ENCODE data around the gene POLD4.
"Not testable (repeated sequence)": the region's sequence is repeated elsewhere in the genome, so short reads cannot be mapped to it uniquely, and the experiment has no call there.

The POLD4 gene

DNA sequence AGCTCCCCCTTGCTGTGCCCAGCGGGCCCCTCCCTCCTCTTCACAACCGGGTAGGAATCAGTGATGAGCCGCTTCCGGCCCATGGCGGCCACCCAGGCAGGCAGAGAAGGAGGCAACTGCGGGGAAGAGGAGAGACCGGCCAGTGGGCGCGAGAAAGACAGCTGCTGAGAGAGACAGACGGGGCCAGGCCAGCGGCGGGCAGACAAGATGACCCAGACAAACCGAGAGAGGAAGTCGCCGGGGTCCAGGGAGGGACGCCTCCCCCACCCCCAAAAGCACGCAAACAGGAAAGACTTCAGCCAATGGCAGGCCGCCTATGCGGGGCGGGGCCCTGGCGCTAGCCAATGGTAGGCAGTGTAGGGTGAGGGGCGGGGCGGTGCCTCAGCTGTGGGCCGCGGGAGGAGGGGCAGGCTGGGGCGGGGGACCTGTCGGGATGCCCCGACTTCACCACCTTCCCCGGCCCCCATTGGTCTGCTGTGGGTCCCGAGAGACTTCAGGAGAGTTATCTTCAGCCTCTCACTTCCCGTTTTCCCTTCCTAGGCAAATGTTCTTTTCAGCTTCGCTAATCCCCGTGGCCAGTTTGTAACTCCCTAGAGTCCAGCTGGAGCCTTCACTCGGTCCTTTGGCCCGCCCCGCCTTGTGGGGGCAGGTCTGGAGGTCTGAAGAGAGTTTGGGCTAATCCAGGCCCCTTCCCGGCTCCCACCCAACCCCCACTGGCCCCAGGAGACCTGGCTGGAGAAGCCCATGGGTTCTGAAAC, at the start of gene POLD4:
Gene POLD4 (minus strand): TSS at position 230 of the 758 bp plus-strand sequence. CDS start 147 bp downstream, at position 83.
- DNase-seq: peak; percentile 99

DNA sequence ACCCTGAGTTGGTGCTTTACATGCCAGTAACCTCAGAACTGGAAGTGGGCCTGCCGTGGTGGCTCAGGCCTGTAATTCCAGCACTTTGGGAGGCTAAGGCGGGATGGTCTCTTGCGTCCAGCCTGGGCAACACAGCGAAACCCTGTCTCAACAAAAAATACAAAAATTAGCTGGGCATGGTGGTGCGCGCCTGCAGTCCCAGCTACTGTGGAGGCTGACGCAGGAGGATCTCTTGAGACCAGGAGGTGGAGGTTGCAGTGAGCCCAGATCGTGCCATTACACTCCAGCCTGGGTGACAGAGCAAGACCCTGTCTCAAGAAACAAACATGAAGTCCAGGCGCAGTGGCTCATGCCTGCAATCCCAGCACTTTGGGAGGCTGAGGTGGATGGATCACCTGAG, 49.7 kb upstream of the POLD4 start:
- not testable (repeated sequence) for DNase-seq

DNA sequence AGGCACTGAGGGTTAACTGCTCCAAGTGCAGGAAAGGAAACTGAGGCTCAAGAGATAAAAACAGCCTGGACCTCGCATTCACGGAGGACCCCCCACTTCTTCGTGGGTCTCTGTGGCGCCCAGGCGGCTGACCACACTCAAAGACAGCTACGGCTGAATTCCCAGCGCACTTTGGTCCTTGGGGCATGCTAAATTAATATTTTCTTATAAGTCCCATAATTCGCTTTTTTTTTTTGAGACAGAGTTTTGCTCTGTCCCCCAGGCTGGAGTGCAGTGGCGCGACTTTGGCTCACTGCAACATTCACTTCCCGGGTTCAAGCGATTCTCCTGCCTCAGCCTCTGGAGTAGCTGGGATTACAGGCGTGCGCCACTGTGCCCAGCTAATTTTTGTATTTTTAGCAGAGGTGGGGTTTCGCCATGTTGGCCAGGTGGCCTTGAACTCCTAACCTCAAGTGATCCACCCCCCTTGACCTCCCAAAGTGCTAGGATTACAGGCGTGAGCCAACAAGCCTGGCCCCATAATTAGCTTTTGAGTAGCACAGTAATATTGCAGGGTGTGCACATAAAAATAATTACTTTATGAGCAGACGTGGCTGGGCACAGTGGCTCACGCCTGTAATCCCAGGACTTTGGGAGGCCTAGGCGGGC, 49.0 kb upstream of the POLD4 start:
- not testable (repeated sequence) for DNase-seq

DNA sequence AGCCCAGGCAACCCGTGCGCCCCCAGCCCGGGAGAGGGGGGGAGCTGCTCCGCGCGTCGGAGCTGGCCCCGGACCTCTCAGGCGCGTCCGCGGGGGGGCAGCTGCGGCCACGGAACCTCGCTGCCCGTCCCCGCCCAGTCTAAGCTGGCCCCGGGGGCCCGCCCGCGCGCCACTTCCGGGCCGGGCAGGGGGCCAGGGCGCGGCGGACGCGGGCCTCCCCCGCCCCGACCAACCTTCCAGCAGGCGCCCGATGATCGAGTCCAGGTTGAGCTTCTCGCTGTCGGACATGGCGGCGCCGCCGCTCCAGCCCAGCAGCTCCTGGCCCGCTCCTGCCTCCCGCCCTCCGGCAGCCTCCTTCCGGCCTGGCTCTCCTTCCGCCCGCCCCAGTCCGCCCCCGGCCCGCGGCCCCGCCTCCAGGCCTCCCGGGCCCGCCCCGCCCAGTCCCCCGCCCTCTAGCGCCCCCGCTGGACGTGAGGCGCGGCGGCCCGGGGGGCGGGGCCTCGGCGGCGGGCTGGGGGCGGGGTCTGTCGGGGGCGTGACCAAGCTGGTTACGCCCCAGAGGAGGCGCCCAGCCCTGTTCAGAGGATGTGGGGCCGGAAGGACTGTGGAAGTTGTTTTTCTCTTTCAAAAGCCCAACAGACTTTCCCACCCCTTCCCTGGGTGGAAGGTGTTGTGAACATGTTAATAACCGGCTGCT, 48.3 kb upstream of the POLD4 start, which contains the start of gene PPP1CA:
Gene PPP1CA (minus strand): TSS at position 364 of the 697 bp plus-strand sequence. CDS start 76 bp downstream, at position 288.
- peak; percentile 96 for DNase-seq

DNA sequence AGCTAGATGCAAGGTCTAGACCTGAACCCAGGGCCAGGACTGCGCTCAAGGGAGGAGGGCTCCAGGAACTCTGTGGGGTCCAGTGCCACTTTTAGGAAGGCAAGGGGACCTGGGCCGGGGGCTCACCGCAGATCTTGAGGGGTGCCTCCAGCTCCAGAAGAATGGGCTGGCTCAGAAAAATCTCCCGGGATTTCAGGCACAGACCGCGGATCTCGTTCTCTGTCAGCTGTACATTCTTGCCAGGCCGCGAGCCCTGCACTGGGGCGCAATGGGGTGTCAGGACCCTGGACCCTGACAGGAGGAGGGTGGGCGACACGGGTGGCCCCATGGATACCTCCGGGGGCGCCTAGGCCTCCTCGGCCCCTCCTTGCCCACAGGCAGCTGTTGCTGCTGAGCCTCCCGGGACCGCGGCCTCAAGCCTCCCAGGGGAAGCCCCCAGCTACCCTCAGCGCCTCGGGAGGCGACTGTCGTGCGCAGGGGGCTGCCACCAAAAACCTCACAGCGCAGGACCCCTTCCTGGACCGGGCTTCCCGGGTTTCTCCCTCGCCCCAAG, 47.7 kb upstream of the POLD4 start:
- DNase-seq: no peak

DNA sequence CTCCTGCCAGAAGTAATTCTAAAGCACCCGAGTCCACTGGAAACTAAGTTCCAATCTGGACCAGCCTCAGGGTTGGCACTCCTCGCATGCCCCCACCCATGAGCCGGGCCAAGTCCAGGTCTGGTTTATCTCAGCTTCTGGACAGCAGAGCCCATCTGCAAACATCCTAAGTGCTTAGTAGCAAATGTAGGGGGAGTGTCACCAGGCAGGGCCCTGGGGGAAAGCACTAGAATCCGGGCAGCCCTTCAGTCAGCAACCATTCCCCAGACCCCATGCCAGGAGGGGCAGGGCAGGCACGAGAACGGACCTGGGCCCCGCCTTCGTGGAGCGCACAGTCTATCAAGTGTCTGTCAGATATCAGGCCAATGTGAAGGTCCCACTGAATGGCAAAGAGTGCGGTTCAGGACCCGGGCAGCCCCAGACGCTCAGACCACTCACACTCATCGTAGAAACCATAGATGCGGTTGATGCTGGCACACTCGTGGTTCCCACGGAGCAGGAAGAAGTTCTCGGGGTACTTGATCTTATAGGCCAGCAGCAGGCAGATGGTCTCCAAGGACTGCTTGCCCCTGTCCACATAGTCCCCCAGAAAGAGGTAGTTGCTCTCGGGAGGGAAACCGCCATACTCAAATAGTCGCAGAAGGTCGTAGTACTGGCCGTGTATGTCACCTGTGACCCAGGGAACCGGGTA, 47.0 kb upstream of the POLD4 start:
- DNase-seq: no peak

DNA sequence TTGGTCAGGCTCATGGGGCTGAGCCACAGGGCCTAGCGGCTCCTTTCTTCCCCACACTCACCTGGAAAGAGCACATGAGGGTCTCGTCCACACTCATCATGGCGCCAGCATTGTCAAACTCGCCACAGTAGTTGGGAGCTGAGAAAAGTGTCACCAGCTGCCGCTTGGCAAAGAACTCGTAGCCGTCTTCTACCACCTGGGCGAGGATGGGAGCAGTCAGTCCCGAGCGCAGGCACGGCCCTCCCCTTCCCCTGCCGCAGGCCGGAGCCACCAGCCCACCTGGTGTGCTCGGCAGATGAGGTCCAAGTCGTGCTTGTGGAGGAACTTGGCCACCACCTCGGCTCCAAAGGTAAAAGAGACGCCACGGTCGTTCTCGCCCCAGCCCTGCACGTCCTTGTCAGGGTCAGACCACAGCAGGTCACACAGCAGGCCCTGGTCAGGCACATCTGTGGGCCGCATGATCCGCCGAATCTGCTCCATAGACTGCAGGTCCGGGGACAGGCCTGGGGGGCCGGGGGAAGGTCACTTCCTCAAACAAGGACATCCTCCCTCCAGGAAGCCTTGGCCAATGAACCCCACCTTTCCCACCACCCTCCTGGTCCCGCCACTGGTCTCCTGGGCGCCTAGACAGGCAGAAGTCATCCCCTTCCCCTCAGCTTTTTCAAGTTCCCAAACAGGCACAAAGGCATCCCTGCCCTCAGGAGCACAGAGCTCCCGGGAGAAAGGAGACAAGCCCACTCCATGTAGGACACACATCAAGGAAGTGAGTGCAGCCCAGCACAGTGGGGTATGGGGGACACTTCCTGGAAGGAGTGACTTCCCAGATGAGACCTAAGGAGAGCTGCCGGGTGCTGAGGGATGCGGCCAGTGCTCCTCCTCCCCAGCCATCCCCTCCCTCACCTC, 45.6 kb upstream of the POLD4 start:
- no peak for DNase-seq

DNA sequence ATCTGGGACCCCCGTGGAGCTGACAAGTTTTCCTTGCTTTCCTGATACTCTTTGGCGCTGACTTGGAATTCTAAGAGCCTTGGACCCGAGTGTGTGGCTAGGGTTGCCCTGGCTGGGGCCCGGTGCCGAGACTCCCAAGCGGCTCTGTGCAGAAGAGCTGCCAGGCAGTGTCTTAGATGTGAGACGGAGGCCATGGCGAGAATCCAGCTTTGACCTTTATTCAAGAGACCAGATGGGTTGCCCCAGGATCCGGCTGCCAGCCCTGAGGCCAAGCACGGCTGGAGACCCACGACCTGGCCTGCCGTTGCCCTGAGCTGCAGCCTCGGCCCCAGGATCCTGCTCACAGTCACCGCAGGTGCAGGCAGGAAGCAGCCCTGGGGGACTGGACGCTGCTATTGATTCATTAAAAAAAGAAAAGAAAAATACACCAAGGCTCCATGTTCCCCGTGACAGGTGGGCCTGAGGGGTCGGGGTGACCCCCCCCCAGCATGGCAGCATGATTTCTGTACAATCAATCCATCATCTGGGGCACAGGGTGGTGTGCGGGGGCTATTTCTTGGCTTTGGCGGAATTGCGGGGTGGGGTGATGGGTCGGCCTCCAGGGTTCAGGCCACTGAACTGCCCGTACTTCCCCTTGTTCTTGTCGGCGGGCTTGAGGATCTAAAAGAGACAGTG, 44.8 kb upstream of the POLD4 start:
- no peak for DNase-seq

DNA sequence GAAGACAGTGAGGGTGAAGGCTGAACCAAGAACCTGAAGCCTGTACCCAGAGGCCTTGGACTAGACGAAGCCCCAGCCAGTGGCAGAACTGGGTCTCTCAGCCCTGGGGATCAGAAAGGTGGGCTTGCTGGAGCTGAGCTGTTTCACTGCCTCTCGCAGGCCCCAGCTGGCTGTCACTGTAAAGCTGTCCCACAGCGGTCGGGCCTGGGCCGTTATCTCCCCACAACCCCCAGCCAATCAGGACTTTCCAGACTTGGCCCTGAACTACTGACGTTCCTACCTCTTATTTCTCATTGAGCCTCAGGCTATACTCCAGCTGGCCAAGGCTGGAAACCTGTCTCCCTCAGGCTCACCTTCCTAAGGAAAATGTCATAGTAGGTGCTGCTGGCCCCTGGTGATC, 44.2 kb upstream of the POLD4 start:
- no peak for DNase-seq

DNA sequence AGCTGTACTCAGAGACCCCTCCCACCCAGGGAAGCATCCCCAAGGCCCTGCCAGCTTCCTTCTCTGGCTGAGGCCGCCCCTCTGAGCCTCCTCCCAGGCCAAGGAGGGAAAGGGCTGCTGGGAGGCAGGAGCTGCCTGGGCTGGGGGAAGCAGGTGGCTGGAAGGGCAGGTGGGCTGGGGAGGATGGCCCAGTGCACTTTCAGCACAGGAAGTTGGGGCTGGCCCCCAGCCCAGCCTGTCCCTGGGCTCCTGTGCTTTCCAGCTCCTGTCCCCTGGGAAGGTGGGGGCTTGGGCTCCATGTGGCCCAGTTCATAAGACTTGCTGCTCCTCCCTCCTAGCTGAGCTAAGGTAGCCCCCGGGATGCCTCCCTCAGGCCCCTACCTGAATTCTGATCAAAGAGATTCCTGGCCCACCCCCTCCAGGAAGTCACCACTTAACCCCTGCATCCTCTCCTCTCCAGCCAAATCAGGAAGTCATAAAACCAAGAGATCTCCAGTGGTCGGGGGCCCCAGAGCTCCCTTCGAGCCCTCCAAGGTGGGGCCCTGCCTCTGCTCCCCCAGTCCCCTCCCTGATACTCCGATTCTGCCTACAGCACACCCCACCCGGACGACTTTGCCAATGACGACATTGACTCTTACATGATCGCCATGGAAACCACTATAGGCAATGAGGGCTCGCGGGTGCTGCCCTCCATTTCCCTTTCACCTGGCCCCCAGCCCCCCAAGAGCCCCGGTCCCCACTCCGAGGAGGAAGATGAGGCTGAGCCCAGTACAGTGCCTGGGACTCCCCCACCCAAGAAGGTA, 43.4 kb upstream of the POLD4 start:
- DNase-seq: no peak

DNA sequence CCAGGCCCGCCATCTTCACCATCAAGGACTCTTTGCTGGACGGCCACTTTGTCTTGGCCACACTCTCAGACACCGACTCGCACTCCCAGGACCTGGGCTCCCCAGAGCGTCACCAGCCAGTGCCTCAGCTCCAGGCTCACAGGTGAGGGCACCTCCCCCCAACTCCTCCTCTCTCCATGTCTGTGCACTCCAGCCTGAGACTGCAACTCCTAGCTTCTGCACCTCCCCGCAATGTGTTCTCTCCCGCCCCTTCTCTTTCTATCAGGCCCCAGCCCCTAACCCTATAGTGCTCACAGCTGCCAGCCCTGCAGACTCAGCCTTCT, 42.9 kb upstream of the POLD4 start:
- no peak for DNase-seq

DNA sequence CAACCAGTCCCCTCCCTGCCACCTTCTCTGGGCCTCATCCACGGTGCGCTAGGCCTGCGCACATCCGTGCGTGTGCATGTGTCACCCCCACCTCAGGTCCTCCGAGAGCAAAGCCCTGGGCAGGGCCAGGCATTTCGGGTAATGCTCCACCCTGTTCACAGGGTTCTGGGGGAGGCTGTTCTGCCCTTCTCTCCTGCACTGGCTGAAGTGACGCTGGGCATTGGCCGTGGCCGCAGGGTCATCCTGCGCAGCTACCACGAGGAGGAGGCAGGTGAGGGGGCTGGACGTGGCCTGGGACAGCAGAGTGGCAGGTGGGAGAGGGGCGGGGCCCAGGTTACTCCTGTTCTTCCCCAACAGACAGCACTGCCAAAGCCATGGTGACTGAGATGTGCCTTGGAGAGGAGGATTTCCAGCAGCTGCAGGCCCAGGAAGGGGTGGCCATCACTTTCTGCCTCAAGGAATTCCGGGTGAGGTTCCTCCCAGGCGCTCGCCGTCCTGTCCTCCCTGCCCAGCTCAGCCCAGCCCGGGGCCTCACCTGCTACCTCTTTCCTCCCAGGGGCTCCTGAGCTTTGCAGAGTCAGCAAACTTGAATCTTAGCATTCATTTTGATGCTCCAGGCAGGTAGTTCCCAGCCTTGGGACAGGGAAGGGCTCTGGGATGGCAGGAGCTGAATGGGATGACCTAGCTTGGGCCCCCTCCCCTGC, 42.4 kb upstream of the POLD4 start:
- DNase-seq: no peak

DNA sequence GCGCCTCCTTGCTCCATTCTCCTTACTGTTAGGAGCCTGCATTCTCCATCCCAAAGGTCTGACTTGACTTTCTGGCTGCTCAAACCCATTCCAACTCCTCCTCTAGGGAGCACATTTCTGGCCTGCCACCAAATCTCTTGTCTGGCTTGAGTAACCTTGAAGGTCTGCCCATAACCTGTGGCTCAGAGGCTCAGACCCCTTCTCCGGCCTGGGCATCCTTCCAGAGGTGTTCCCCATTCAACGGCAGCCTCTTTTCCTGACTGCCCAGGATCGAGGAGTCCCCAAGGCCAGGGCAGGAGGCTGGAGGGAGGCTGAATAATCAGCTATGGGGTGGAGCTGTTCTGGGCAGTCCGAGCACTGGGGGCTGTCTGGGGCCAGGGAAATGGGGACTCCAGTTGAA, 40.6 kb upstream of the POLD4 start:
- no peak for DNase-seq

DNA sequence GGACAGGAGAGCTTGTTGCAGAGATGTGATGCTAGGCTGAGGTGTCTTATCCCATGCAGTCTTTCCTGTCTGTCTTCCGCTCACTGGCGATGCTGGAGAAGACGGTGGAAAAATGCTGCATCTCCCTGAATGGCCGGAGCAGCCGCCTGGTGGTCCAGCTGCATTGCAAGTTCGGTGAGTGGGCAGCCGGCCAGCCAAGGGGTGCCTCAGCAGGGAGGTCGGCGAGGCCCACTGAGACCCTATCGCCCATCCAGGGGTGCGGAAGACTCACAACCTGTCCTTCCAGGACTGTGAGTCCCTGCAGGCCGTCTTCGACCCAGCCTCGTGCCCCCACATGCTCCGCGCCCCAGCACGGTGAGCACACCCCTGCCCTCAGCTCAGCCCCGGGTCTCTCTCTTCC, 40.1 kb upstream of the POLD4 start:
- no peak for DNase-seq

DNA sequence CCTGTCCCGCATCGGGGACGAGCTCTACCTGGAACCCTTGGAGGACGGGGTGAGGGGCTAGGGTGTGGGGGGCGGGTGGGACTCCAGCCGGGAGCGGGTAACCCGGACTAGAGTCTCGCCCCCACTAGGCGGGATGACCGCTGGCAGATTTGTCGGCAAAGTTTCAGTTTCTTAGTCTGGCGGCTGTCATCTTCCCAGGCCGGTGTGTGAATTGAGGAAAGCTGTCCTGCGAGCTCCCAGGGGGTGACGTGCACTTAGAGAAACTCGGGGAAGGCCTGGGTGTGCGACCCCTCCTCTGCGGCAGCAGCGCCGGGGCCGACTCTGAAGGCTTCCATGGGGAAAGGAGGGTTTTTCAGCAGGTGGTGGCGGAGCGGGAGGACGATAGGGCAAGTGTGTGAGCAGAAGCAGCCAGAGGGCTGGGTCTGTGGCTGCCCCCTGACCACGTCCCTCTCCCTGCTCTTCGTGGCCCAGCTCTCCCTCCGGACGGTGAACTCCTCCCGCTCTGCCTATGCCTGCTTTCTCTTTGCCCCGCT, 38.9 kb upstream of the POLD4 start:
- DNase-seq: no peak

DNA sequence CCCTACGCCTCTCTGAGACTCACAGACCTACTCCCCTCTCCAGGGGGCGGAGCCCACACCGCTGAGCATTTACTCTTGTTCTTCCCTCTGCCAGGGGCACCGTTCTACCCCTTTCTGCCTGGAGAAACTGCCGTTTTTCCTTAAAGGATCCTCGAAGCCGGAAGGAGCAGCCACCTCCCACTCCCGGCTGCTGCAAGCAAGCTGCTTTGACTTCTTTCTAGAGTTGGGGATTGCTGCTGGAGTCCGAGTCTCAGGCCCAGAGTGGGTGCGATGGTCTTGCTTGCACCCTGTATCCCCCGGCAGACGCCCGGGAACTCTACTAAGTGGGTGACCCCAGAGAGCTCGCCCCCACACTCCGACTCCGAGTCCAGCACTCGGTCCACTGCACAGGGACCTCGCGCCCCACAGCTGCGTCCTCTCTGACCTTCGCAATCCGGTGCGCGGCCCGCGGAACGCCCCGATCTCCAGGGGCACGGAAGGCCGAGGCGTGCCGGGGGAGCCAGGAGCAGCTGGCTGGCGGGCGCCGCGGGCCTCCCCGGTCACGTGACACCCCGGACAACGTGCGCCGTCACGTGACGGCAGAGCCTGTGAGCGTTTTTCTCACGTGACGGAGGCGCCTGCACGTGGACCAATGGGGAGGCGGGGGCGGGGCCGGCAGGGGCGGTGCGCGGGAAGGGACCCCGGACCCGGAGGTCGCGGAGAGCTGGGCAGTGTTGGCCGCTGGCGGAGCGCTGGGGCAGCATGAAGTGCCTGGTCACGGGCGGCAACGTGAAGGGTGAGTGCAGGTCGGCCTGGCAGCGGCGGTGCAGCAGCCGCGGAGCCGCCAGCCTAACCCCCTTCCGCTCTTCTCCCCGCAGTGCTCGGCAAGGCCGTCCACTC, 38.2 kb upstream of the POLD4 start, which contains the start of gene RAD9A:
Gene RAD9A (plus strand): TSS at position 683 of the 879 bp plus-strand sequence. CDS start 59 bp downstream, at position 742.
- DNase-seq: peak; percentile 97

DNA sequence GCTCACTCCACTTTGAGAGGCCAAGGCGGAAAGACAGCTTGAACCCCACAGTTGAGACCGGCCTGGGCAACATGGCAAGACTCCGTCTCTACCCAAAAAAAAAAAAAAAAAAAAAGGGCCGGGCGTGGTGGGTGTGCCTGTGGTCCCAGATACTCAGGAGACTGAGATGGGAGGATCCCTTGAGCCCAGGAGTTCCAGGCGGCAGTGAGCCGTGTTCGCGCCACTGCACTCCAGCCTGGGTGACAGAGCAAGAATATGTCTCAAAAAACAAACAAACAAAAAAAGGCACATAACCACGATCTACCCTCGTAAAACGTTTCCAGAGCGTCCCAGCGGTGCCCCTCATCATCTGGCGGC, 37.6 kb upstream of the POLD4 start:
- no peak for DNase-seq

DNA sequence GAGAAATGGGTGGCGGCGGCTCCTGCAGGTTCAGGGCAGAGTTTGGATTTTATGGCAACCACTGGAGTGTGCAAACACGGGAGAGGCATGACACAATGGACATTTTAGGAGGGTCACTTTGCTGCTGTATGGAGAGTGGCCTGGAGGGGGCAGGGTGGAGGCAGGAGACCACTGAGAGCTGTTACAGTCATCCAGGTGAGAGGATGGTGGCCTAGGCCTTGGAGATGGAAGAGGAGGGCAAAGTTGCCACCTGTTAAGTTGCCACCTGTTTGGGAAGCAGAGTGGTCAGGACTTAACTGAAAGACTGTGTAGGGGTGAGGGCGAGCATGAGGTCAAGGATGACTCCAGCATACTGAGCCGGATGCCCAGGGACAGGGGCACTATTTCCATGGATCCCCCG, 36.1 kb upstream of the POLD4 start:
- DNase-seq: peak; percentile 83
